Stimulated activated CD8-positive, alpha-beta memory T cell treated with anti-CD3 and anti-CD28 coated beads, Interleukin-7, amount 100 ng/mL, for 1 hour (primary cell): ENCODE data around the gene DNAJC5.
A peak's percentile ranks its signal among the peaks of the same experiment; 100 is the strongest.
"Not testable (repeated sequence)": the region's sequence is repeated elsewhere in the genome, so short reads cannot be mapped to it uniquely, and the experiment has no call there.

Experiments used
- DNase-seq, 2 donors: peaks; one replicate each; pipeline ENCODE4 v3.0.0-alpha.2; 2020; ENCODE audit warnings: low read depth in 2 of 2

The DNAJC5 gene

GRCh38 chr20:63968136-63968927 lies 73.4 kb downstream of the DNAJC5 start:
- no peak for DNase-seq

DNA sequence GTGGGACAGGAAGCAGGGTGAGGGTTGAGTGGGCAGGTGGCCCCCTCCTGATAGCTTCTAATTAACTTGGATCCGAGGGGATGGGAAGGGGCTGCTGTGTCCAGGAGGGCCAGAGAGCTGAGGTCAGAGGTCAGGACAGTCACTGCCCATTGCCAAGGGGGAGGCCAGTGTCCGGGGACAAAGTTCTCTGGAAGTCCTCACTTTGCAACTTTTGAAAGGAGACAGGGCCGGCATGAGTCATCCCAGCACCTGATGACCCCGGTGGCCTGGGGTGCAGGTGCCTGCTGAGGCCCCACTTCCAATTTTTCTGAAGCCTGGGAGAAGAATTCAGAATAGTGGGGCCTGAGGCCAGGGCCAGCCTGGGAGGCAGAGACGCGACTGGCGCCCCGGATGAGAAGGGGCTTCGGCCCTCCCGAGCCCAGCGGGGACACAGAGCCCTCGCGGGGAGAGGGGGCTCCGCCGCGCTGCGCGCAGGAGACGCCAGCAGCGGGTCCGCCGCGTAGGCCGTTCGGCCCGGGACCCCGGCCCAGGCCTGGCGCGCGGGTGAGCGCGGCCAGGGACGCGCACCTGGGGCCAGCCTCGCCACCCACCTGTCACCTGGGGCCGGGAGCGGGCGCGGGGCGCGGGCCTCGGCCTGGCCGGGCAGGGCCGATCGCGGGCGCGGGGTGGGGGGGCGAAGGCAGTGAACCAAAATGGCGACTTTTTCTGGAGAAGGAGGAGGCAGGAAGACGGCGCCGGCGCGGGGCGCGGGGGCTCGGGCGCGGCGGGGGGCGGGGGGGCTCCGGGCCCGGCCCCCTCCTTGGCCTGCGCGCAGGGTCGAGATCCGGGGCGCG lies 74.2 kb downstream of the DNAJC5 start:
- no peak for DNase-seq

- DNase-seq = no peak
Observed at GRCh38 chr20:63969838-63970713, 75.2 kb downstream of the DNAJC5 start, which contains the start of gene ZNF512B. Gene ZNF512B, minus strand, starts transcription at chr20:63969930. Its CDS starts 1,980 bp downstream, at chr20:63967950.

DNA sequence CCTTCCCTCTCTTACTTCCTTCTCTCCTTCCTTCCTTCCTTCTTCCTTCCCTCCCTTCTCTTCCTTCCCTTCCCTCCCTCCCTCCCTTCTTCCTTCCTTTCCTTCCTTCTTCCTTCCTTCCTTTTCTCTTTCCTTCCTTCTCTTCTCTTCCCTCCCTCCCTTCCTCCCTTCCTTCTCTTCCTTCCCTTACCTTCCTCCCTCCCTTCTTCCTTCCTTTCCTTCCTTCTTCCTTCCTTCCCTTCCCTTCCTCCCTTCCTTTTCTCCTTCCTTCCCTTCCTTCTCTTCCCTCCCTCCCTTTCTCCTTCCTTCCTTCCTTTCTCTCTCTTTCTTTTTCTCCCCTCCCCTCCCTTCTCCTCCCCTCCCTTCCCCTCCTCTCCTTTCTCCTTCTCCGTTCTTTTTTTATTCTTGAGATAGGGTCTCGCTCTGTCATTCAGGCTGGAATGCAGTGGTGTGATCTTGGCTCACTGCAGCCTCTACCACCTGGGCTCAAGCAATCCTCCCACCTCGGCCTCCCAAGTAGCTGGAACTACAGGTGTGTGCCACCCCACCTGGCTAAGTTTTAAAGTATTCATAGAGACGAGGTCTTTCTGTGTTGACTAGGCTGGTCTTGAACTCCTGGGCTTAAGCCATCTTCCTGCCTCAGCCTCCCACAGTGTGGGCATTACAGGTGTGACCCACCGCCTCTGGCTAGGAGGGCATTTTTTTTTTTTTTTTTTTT lies 75.9 kb downstream of the DNAJC5 start:
- no peak for DNase-seq

GRCh38 chr20:63971960-63972311 lies 77.0 kb downstream of the DNAJC5 start:
- not testable (repeated sequence) for DNase-seq

- DNase-seq = no peak
Observed at GRCh38 chr20:63972312-63973159, 77.6 kb downstream of the DNAJC5 start.

GRCh38 chr20:63973160-63973479 lies 78.2 kb downstream of the DNAJC5 start:
- no peak for DNase-seq

DNA sequence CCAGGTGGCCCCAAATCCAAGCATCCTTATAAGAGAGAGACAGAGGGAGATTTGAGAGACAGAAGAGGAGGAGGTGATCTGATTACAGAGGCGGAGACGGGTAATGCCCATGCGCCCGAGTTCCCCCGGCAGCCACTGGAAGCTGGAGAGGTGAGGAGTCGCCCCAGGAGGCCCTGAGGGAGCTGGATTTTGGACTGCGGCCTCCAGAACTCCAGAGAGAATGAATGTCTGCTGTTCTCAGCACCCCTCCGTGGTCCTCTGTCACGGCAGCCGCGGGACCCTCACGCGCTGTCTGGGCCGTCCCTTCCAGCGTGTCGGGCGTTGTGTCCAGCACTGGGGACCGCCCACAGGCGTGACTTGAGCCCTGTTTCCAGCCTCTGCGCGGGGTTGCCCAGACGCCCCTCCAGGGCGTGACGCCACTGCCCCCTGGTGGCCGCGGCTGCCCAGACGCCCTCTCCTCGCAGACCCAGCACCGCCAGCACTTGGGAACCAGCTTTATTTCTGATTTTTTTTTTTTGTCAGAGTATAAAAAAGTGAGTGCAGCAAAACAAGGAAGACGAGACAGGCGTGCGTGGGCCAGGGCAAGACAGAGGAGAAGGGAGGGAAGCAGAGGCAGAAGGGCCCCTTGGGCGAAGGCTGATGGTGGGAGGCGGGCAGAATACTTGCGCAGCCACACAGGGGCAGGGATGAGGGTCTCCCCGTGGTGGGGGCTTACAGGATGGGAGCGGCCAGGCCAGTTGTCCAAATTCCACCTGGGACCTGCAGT lies 78.9 kb downstream of the DNAJC5 start:
- peak in 1 of 2 donors; percentile 62 for DNase-seq

DNA sequence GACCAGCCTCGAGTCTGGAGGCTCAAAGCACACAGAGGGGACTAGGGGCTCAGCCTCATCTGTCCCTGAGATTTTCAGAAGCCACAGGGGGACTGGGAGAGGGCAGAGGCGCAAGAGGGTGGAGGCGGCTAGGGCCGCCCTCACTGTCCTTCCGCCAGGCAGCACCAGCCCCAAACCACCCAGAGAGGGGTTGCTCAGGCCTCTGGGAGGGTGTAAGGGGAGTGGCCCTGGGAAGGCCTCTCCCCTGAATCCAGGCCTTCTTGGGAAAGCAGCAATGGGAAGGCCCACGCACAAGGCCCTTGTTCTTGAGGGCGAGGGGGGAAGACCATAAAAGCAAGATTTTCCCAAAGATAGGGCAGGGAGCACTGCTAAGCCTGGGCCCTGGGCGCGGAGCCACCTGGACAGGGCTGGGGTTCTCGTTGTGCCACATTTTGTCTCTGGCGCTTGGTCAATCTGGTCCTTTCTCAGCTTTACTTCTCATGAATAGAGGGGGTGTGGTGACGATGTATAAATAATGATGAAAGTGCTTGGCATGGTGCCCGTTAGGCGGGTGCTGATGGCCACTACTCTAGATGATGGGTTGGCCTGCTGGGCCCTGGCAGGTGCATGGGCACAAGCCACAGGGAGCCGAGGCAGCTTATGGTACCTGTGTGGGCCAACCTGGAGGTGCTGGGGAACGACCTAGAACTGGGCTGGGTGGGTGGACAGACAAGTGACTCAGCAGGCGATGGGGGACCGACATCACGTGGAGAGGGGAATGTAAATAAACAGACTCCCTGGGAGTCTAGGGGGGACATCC lies 79.7 kb downstream of the DNAJC5 start:
- no peak for DNase-seq

GRCh38 chr20:63976511-63976910 lies 81.6 kb downstream of the DNAJC5 start:
- DNase-seq = not testable (repeated sequence)

GRCh38 chr20:63976980-63977738 lies 82.2 kb downstream of the DNAJC5 start:
- DNase-seq = no peak

DNA sequence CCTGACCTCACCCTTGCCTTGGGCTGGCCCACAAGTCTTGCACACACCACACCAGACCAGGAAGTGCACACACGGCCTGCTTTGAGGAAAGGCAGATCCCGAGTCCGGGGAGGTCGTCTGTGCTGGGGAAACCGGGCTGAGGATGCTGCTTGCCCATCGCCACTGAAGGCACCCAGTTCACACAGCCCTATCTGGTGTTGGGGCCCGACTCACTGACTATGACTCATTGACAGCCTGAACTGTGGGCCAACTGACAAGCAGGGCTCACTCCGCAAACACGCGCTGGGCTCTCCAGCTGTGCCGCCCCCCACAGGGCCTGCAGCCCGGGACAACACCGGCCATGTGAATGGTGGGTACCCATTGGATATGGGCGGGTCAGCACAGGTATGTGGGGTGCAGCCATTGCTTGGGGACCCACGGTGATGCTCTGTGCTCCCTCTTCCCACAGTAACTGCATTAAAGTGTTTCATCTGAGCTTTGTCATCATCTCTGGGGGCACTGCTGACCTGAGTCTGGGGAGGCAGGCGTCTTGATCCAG lies 82.9 kb downstream of the DNAJC5 start:
- DNase-seq = no peak

GRCh38 chr20:63978319-63979228 lies 83.6 kb downstream of the DNAJC5 start:
- no peak for DNase-seq

GRCh38 chr20:63979229-63979556 lies 84.3 kb downstream of the DNAJC5 start:
- no peak for DNase-seq

GRCh38 chr20:63979557-63980316 lies 84.8 kb downstream of the DNAJC5 start, which contains the start of gene SAMD10:
Gene SAMD10, minus strand, starts transcription at chr20:63979642. Its CDS starts 175 bp downstream, at chr20:63979467.
- no peak for DNase-seq

DNA sequence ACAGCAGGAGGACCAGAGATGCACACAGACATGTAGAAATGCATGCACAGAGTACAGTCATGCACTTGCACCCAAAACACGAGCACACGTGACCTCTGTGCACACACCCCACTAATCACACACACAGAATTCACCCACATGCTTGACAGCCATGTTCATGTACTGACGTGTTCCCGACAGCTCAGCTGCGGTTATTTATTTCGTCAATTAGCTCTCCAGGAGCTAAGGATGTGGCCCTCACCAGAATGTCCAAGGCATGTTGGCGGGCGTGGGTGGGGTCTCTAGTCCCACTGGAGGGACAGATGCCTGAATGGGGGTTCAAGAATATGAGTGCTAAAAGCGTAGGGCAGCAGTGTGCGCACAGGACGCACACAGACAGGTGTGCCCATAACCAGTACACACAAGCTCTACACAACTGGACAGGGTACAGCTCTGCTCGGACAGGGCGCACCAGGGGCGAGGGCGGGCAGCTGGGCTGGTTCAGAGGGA lies 85.4 kb downstream of the DNAJC5 start:
- no peak for DNase-seq
